ENCODE results near the gene FSIP1. TPM values are rescaled to one million over a fixed set of nuclear protein-coding genes. Genes with fewer than 3 reads are reported as not detected.

FSIP1 gene
- total and polyA plus RNA-seq, 7 donors, result 0.04 to 2.4 (median 0.63) TPM; not detected in 1

DNA sequence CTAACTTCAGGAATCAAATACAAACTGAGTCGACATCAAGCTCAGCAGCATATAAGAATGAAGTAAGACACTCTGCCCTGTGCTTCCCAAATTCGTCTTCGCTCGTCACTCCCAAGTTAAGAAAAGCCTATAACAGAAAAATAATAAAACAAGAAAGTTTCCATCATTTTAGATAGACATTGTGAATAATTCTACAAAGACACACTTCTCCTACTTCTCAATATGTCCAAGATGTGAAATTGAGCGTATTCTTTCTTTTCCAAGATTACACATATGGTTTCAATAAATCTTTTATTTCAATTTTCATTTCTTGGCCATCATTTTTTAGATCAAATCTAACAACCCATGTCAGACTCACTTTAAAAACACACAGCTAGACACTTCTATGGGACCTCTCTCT is 85.1 kb downstream of the FSIP1 start:
- TF ChIP-seq, protein P1, sequence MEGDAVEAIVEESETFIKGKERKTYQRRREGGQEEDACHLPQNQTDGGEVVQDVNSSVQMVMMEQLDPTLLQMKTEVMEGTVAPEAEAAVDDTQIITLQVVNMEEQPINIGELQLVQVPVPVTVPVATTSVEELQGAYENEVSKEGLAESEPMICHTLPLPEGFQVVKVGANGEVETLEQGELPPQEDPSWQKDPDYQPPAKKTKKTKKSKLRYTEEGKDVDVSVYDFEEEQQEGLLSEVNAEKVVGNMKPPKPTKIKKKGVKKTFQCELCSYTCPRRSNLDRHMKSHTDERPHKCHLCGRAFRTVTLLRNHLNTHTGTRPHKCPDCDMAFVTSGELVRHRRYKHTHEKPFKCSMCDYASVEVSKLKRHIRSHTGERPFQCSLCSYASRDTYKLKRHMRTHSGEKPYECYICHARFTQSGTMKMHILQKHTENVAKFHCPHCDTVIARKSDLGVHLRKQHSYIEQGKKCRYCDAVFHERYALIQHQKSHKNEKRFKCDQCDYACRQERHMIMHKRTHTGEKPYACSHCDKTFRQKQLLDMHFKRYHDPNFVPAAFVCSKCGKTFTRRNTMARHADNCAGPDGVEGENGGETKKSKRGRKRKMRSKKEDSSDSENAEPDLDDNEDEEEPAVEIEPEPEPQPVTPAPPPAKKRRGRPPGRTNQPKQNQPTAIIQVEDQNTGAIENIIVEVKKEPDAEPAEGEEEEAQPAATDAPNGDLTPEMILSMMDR (IDR thresholded peaks at IDR 0.05), result no peak
- DNase-seq (no peak), ATAC-seq (no peak)
- no peaks in the 10 kb centered on the region for H3K4me1 ChIP-seq
- no peak overlapping the region for H3K4me3 ChIP-seq
- intact Hi-C loops (cut with DNase I), result loop anchor here in 1 of 2 donors (5.0 kb wide), 1 partner anchor 50 kb away; no protein-coding TSS in a partner anchor
- no peaks in the 10 kb centered on the region for H3K36me3 ChIP-seq (ENCODE audit: insufficient read depth in 1 of 2, low read depth in 1 of 2)
- H3K27me3 ChIP-seq (ENCODE audit: insufficient read depth in 3 of 3, low read length in 2 of 3), result no peaks in the 10 kb centered on the region
- 86 to 90% (median 87%) methylated on average over 5 of the region's 5 CpGs for WGBS, 3 donors
- H3K9me3 ChIP-seq, result no peaks in the 10 kb centered on the region
- no peak overlapping the region for H3K27ac ChIP-seq

- H3K4me3 ChIP-seq, result no peak overlapping the region
- no peaks in the 10 kb centered on the region for H3K9me3 ChIP-seq
- no peaks in the 10 kb centered on the region for H3K4me1 ChIP-seq
- H3K27me3 ChIP-seq (ENCODE audit: insufficient read depth in 3 of 3, low read length in 2 of 3), result no peaks in the 10 kb centered on the region
- no peaks in the 10 kb centered on the region for H3K36me3 ChIP-seq (ENCODE audit: insufficient read depth in 1 of 2, low read depth in 1 of 2)
- 96 to 98% (median 96%) methylated on average over 2 of the region's 2 CpGs for WGBS, 3 donors
- no peak for DNase-seq
- no peak for ATAC-seq
- H3K27ac ChIP-seq, result no peak overlapping the region
- TF ChIP-seq, protein P1 (IDR thresholded peaks at IDR 0.05), result no peak
- intact Hi-C loops (cut with DNase I), result loop anchor here in 1 of 2 donors (5.0 kb wide), 1 partner anchor 52 kb away; no protein-coding TSS in a partner anchor
These were observed 86.8 kb downstream of the FSIP1 start for GRCh38 chr15:39695793-39696192.

GRCh38 chr15:39692356-39693327 is 90.0 kb downstream of the FSIP1 start:
- H3K27ac ChIP-seq, result no peak overlapping the region
- intact Hi-C loops (cut with DNase I), result no loop called here

GRCh38 chr15:39690881-39691634 is 91.6 kb downstream of the FSIP1 start:
- no peaks in the 10 kb centered on the region for H3K9me3 ChIP-seq
- no peaks in the 10 kb centered on the region for H3K4me1 ChIP-seq
- H3K36me3 ChIP-seq (ENCODE audit: insufficient read depth in 1 of 2, low read depth in 1 of 2), result no peaks in the 10 kb centered on the region
- TF ChIP-seq, protein P1 (IDR thresholded peaks at IDR 0.05), result no peak
- WGBS, 3 donors, result 76 to 78% (median 76%) methylated on average over 6 of the region's 6 CpGs
- intact Hi-C loops (cut with DNase I), result no loop called here
- peaks cover 0 to 2% (median 0%) of the 10 kb centered on the region in 3 donors for H3K27me3 ChIP-seq (ENCODE audit: insufficient read depth in 3 of 3, low read length in 2 of 3)
- no peak overlapping the region for H3K4me3 ChIP-seq
- no peak overlapping the region for H3K27ac ChIP-seq
- DNase-seq (peak in 1 of 2 donors; percentile 13), ATAC-seq (no peak)

More at GRCh38 chr15:39692356-39693327, 90.0 kb downstream of the FSIP1 start:
- Histone ChIP-seq H3K4me3 (no peak overlapping the region), H3K4me1 (no peaks in the 10 kb centered on the region), H3K9me3 (no peaks in the 10 kb centered on the region), H3K27me3 (ENCODE audit: insufficient read depth in 3 of 3, low read length in 2 of 3) (peaks cover 0 to 2% (median 0%) of the 10 kb centered on the region in 3 donors), H3K36me3 (ENCODE audit: insufficient read depth in 1 of 2, low read depth in 1 of 2) (no peaks in the 10 kb centered on the region)
- WGBS, 3 donors, result 39 to 46% (median 39%) methylated on average over 11 of the region's 11 CpGs
- TF ChIP-seq, protein P1 (IDR thresholded peaks at IDR 0.05), result no peak
- no peak for ATAC-seq
- DNase-seq, result no peak

Measured in psoas muscle (tissue), 8 donors.